ENCODE data around the gene RAB12.
"Not testable (repeated sequence)": the region's sequence is repeated elsewhere in the genome, so short reads cannot be mapped to it uniquely, and the experiment has no call there.

RAB12 gene, protein sequence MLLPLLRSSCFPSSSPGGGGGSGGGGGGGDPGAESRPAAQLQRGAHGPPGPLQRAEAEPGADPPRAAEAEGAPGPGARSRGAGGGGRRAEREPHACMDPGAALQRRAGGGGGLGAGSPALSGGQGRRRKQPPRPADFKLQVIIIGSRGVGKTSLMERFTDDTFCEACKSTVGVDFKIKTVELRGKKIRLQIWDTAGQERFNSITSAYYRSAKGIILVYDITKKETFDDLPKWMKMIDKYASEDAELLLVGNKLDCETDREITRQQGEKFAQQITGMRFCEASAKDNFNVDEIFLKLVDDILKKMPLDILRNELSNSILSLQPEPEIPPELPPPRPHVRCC

DNA sequence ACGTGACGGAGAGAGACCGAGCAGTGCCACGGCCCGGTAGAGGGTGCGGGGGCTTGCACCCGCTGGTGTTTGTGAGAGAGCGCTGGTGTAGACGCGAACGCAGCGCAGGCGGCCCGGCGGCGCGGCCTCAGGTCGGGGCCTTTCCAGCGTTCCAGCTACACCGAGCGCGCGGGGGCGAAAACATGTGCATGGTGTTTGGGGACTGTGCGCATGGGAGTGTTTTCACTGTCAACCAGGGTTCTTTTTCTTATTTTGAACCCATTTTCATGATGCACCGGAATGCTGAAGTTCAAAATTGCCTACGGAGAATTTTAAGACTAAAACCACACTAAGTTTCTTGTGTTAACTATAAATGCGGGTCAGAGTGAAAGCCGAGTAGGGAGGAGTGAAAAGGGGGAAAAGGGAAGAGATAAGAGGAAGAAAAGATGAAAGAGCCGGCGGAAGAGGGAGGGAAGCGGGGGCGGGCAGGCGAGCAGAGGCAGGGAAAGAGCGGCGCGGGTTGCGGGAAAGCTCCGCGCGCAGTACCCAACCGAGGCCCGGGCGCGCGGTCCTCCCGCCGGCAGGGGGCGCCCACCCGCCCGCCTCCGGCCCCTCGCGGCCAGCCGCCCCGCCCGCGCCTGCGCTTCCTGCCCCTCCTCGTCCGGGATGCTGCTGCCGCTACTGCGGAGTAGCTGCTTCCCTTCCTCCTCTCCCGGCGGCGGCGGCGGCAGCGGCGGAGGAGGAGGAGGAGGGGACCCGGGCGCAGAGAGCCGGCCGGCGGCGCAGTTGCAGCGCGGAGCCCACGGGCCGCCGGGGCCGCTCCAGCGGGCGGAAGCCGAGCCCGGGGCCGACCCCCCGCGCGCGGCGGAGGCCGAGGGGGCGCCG, at the start of gene RAB12:
Gene RAB12 (plus strand): TSS at position 643 of the 864 bp plus-strand sequence. CDS start 3 bp downstream, at position 646.
- peak; percentile 93 for DNase-seq

DNA sequence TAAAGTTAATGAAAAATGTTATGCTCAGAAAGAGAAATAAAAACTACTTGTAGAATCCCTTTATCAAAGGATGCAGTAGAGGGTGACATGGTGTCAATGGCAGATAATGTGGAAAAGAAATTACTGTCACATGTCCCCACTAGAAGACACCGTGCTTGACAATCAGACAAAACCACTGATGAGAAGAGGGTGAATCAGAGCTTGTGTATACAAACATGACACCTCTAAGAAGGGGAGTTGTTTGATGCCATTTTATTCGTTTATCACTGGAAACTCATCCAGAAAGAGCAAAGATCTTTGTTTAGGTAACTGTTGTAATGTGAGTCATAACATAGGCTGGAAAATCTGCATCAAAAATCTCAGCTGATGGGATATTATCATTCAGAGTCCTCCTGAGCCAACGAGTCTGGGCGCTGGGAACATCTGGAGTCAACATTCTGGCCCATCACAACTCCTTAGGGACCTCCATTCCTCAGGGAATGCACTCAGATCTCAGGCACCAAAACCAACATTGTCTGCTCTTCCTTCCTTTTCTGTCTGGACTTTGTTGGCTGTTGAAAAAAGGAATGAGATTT, 49.5 kb upstream of the RAB12 start:
- DNase-seq: no peak

DNA sequence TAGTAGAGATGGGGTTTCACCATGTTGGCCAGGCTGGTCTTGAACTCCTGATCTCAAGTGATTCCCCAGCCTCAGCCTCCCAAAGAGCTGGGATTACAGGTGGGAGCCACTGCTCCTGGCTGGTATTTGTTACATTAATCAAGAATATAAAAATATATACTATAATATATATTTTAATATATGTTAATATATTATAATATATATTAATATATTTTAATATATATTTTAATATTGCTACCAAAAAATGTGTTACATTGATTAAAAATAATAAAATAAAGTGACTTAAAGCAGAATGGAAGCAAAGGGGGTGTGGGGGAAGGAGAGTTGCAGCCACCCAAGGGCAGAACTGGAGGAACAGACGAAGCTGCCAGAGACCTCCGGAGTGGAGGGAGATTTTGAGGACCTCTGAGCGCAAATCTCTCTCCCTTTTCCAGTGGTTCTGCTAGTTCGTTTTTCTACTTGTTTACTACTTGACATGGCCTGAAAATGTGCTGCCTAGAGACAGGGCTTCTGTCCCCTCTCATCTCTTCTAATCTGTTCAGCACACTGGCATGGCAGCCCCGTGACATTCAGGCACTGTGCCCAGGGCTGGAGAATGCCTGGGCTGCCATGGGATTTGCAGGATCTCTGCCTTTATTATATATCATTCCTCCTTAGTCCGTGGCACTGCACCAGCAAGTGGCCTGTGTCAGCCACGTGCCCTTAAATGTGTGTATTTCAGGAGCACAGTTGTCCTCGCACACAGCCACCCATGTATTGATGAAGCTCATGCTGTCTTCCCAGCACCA, 47.9 kb upstream of the RAB12 start:
- DNase-seq: no peak

DNA sequence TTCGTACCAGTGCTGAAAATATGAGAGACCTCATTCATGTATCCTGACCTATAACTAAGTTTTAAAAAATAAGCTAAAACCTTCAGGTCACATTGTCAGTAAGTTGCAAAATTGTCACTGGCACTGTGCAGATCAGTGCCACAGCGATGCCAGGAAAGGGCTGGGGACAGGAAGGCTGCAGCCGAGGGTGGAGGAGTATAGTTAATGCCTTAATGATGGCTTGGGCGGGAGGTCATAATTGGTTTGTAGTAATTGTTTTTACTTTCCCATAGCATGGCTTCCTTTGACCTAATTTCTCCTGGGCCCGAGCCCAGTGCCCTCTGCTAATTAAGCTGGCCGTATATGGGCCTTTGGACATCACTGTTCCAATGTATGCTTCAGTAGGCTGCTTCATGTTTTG, 47.2 kb upstream of the RAB12 start:
- DNase-seq: no peak

DNA sequence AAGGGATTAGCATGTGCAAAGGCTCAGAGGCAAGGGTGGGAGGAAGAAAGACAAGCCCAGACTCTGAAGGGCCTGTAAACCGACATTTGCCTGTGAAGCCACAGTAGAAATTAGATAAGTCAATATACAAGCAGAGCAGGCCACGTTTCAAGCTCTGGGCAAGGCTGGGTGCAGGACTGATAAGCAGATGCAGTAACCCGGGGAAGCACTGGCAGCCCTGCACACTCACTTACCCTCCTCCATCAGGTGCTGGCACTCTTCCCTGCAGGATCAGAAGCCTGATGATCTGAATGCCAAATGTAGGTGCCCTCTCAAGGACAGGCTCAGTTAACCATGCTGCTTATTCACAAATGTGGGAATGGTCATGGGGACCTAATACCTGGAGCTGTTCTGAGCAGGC, 46.3 kb upstream of the RAB12 start:
- DNase-seq: no peak

DNA sequence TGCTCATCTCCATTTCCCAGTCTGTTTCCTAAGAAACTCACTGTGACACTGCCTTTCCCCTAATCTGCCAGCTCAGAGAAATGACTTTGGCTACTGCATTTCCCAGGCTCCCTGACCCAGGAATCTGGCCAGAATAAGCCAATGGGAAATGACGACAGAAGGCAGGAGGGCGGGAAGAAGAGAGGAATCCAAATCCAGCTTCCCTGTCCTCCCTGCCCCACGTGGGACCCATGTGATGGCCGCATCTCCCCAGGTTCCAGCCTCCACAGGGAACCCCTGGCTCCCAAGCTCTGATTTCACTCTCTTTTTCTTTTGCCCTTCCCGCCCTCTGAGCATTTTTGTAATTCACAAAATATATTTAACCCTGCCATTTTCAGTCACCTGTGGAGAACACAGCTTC, 37.8 kb upstream of the RAB12 start:
- no peak for DNase-seq

DNA sequence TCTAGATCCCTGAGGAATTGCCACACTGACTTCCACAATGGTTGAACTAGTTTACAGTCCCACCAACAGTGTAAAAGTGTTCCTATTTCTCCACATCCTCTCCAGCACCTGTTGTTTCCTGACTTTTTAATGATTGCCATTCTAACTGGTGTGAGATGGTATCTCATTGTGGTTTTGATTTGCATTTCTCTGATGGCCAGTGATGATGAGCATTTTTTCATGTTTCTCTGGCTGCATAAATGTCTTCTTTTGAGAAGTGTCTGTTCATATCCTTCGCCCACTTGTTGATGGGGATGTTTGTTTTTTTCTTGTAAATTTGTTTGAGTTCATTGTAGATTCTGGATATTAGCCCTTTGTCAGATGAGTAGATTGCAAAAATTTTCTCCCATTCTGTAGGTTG, 35.5 kb upstream of the RAB12 start:
- DNase-seq: not testable (repeated sequence)

DNA sequence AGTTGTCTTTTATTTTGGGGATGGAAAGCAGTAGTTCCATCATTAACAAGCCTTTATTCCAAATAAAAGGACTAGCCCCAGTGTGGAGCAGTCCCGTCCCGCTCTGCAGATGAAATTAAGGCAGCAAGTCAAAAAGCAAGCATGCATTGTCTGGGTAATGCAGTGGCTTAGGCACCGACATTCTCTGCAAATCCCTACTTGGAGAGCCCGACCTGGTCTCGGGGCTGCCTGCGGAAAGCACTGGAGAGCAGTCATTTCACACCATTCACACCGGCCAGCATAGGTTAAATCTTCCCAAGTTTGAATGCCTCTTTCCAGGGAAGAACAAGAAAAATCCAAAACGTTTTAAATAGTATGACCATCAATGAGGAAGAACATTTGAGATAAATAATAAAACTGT, 24.4 kb upstream of the RAB12 start:
- DNase-seq: no peak

DNA sequence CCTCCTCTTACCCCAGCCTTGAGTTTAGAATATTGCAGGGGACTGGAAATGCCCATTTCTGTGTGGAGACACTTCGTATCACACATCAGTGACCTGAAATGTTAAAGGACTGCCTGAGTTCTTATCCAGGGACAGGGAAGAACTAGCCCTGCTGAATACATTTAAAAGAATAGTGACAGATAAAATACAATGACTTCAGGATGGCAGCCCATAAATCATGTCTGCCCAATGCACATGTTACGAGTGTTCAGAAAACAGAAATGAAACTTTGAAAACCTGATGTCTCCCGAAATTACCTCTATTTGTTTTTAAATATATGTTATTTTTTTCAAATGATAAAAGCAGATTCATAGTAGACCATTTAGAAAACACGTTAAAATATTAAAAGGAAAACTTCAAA, 22.3 kb upstream of the RAB12 start:
- DNase-seq: no peak

DNA sequence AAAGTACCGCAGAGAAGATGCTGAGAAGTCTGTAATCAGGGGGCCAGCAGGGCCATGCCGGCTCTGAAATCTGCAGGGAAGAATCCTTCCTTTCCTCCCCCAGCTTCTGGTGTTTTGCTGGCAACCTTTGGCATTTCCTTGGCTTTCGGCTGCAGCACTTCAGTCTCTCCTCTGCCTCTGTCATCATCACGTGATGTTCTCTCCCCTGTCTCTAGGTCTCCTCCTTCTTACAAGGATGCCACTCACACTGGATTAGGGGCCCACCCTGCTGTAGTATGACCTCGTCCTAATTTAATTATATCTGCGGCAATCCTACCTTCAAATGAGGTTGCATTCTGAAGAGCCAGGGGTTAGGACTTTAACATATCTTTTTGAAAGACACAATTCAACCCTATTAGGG, 13.8 kb upstream of the RAB12 start:
- no peak for DNase-seq

DNA sequence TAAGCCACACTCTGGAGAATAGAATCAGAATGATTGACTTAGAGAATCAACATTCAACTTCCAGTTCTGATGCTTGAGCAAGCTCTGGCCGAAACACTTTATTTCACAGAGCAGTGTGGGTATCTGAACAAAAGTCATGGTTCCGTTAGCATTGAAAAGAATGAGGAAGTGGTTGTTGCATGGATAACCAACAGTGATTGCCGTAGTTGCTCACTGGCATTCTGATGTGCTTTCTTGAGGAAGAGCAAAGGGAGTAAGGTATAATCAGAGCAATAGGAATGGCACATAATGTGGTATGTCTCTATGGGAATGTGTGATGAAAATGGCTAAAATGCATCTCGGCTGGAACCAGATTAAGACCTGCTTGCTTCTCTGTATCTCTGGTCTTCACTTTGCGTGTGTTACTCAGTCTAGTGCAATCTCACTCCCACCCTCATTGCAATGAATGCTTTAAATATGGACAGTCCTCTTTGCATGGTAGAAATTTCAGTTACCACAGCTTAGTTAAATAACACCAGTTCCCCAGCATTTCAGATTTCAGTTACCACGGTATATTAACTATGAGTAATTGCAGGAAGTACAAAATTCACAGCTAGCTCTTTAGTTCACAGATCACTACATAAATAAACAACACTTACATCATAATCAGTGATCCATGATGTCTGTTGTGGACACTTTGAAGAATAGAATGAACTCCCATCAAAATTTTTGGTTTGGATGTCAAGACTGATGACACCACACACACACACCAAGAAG, 7.8 kb upstream of the RAB12 start:
- no peak for DNase-seq

DNA sequence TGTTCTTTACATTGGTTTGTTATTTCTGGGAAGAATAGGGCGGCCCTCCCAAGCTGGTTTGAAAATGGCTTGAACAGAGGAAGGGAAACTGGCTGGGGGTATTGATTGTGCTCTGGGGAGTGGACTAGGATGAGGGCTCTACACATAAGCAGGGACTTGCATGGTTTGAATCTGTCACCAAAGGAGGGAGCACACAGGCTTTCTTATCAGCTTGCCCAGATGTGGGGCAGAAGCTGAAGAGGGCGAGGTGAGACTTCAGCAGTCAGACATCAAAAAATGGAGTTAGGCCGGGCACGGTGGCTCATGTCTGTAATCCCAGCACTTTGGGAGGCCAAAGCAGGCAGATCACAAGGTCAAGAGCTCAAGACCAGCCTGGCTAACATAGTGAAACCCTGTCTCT, 7.2 kb upstream of the RAB12 start:
- DNase-seq: no peak

DNA sequence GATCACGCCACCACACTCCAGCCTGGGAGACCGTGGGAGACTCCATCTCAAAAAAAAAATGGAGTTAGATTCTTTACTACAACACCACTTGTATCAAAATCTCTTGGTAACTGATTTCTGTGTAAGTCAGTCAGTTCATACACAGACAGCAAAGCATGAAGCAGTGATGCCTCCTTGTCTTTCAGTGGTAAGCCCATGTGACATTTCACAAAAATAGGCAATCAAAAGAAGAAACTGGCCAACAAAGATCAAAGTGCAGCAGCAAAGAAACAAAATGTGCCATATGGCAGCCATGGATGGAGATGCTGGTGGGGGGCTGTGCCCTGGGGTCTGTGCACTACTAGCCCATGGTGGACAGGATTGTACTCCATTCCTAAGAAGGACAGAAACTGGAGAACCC, 6.7 kb upstream of the RAB12 start:
- DNase-seq: no peak

DNA sequence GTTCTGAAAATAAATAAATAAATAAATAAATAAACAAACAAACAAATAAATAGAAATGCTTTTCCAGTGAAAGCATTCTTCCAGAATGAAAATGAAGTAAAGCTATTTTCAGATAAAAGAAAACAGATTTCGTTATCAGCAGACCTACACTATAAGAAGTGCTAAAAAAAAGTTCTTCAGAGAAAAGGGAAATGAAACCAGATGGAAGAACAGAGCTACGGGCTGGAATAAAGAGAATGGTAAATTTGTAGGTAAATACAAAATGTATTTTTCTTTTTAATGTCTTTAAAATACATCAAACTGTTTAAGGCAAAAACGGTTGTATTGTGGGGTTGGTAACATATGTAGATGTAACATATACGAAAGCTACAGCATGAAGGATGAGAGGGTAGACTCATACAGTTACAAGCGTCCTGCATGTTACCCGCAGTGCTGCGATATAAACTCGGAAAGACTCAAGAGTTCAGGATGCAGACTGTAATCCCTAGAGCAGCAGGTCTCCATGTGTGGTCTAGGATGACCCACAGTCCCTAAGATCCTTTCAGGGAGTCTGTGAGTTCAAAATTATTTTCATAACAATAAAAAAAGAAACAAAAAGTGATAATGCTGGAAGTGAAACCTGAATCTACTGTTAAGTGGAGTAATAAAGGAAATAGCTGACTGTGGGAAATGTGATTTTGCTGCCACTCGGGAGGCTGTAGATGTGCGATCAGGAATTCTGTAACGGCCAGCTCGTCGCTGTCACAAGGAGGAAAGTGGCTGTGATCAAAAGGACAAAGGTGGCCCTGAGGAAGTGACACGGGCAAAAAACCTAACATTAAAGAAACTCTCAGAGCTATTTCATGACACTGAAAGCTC, 5.3 kb upstream of the RAB12 start:
- DNase-seq: no peak

DNA sequence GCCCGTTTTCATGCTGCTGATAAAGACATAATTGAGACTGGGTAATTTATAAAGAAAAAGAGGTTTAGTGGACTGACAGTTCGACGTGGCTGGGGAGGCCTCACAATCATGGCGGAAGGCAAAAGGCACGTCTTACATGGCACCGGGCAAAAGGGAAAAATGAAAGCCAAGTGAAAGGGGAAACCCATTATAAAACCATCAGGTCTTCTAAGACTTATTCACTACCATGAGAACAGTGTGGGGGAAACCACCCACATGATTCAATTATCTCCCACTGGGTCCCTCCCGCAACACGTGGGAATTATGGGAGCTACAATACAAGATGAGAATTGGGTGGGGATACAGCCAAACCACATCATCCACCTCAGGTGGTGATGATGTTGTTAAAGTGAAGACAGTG, 3.3 kb upstream of the RAB12 start:
- no peak for DNase-seq

DNA sequence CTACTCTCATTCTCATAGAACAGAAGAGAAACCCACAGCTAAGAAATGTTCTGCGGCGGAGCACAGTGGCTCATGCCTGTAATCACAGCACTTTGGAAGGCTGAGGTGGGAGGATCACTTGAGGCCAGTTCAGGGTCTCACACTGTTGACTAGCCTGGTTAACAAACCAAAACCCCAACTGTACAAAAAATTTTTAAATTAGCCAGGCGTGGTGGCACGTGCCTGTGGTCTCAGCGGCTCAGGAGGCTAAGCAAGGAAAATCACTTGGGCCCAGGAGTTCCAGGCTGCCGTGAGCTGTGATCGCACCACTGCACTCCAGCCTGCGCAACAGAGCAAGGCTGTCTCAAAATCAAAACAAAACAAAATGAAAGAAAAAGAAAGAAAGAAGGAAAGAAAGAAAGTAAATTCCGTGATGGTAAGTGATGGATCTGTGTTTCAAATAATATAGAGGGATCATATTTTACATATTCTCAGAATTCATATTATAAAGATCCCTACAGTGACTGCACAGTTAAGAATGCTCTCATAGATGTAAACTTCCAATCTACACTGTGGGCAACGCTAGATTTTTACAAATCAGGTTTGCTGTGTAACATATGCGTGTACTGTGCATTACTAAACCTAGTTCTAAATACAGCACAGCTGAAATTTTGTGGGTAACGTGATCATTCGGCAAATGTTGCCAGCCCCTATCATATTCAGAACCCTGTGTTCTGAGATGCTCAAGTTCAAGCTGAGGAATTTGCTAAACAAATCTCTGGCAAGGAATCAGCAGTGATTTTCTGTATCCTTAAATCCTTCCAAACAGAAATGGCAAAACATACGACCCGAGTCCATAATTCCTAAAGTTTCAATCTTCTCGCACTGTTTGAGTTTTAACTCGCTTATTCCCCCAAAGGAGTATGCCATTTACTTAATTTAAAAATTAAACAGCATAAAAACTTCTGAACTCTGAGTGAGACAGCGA, 1.2 kb upstream of the RAB12 start:
- DNase-seq: no peak

DNA sequence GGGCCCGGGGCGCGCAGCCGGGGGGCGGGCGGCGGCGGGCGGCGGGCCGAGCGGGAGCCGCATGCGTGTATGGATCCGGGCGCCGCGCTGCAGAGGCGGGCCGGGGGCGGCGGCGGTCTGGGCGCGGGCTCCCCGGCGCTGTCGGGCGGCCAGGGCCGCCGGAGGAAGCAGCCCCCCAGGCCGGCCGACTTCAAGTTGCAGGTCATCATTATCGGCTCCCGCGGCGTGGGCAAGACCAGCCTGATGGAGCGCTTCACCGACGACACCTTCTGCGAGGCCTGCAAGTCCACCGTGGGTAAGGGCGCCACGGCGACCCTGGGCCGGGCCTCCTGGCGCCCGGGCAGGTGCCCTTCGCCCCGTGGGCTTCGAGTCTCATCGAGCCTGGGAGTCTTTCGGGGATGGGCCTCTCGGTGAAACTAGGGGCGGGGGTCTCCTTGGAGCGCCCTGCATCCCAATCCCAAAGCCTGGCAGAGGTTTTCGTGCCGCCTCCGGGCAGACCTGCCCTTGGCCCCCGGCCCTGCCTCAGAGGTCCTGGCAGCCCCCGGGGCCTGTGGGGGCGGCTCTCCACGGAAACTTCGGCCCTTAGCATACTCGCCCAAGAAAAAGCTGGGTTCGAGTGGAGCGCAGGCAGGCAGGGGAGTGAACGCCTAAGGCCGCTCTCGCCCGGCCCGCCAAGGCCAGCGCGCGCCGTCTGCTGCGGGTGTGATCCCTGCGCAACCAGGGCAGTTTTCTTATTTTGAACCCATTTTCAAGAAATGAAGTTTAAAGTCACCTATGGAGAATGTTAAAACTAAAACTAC, 622 bp downstream of the RAB12 start:
- DNase-seq: peak; percentile 67

DNA sequence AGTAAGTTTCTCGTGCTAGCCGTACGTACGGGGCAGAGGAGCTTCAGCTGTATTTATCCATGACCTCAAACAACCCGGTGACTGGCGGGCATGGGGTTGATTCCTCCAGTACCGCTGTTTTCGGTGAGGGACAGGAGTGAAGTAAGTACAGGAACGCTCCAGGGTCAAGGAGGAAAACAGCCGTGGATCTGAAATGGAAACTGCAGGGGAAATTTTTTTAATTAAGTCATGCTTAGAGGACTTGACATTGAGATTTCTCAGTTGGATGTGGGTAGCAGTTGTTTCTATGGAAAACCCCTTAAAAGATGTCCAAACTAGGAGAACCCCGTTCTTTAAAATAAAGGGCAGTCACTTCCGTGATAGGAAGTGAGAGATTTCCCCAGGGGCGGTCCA, 1.2 kb downstream of the RAB12 start:
- no peak for DNase-seq

DNA sequence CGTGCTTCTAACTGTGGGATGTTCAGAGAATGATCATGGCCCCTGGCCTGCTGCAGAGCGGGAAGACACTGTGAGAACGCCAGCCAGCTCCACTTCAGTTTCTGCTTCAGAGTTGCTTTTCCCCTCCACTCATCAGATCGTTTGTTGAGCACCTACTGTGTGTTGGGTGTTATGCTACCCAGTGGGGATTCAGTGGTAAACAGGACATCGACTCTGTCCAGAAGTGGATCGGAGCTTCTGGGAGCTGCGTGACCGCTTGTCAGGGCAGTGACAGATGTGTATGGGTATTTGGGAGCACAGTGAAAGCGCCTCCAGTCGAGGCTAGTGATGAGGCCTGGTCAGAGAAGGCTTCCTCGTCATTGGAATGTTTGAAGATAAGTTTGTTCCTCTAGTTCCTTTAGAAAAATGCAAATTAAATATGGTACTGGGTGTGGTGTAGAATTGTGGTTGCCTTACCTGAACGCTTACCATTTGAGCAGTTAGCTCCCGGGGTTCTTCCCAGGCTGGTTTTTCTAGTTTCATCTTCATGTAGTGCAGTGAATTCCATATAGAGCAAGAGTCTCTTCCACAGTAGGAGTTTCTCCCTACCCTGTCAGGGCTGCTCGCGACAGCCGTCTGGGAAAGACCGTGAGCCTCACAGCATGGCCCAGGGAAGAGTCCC, 2.8 kb downstream of the RAB12 start:
- no peak for DNase-seq

All from activated CD8-positive, alpha-beta memory T cell treated with anti-CD3 and anti-CD28 coated beads for 24 hours (primary cell).